H7 (cell line): ENCODE measurements around the gene ID2. TPM values are rescaled to one million over a fixed set of nuclear protein-coding genes. Genes with fewer than 3 reads are reported as not detected.
A peak's percentile ranks its signal among the peaks of the same experiment; 100 is the strongest.

Source experiments
- DNase-seq: peaks from one replicate; pipeline ENCODE4 v3.0.0; 2012
- H3K27me3 ChIP-seq: 2 replicates; pipeline ENCODE4 v1.6.0; 2011; ENCODE audit warnings: mild to moderate bottlenecking, low read length; ENCODE audit not compliant: control insufficient read depth, insufficient read depth
- H3K36me3 ChIP-seq: replicated peaks from 2 replicates; pipeline ENCODE4 v1.5.1; 2011; ENCODE audit warnings: low read length; ENCODE audit not compliant: control insufficient read depth, insufficient read depth
- H3K4me3 ChIP-seq: 2 replicates; pipeline ENCODE4 v1.5.1; 2011; ENCODE audit warnings: low read depth, mild to moderate bottlenecking, control low read depth, low read length, moderate library complexity; ENCODE audit not compliant: insufficient read depth
- total RNA-seq: library from RNA; depleted of rRNA; stranded (reverse); fragments of >200 nt; shearing (Covaris generic); gene quantifications from 2 replicates; pipeline ENCODE4 v1.2.3, GENCODE V29; 2014

ID2 gene
- total RNA-seq, 1 experiment from 2014 or later = 38.7 TPM

DNA sequence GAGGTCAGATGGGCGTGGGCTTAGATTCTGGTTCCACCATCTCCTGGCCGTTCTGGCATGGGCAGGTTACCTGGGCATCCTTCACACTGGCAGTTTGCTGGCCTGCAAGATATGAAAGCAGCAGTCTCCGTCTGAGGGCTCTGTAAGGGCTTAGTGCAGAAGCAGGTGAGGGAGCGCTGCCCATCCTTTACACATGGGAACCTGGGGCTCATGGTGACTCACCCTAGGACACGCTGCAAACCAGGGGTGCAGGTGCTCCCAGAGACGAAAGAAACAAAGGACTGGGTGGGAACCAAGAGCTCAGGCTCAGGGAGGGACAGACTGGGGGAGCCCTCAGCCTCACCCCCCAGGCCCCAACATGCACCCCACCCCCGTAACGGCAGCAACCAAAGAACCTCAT, 10.7 kb upstream of the ID2 start:
- Histone ChIP-seq H3K36me3 (no peaks in the 10 kb centered on the region), H3K27me3 (peaks cover 12% of the 10 kb centered on the region; the same call in 1 of the 2 replicates), H3K4me3 (no peak overlapping the region)
- DNase-seq = no peak

GRCh38 chr2:8671802-8672201, 10.1 kb upstream of the ID2 start:
- Histone ChIP-seq H3K27me3 (peaks cover 18% of the 10 kb centered on the region; the same call in 1 of the 2 replicates), H3K4me3 (no peak overlapping the region), H3K36me3 (no peaks in the 10 kb centered on the region)
- DNase-seq = no peak

DNA sequence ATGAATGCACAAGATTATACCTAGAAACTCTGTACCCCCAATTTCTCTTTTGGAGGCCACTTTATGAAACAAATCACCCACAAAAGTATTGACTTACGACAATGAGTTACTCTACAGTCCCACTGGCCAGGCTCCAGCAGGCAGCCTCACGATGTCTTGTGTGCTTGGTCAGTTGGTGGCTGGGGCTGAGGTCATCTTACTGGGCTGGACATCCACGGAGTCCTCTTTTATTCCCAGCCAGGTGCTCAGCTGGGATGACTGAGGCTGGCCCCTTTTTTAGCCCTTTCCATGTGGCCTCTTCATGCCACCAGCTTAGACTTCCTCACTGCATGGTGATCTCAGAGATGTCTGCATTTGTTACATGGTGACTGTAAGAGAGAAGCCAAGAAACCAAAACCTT, 8.9 kb upstream of the ID2 start:
- no peaks in the 10 kb centered on the region for H3K36me3 ChIP-seq
- peaks cover 26% of the 10 kb centered on the region; the same call in 1 of the 2 replicates for H3K27me3 ChIP-seq
- DNase-seq = no peak
- H3K4me3 ChIP-seq = no peak overlapping the region

GRCh38 chr2:8673381-8673780, 8.5 kb upstream of the ID2 start:
- no peak for DNase-seq
- Histone ChIP-seq H3K27me3 (peaks cover 26% of the 10 kb centered on the region; the same call in 1 of the 2 replicates), H3K4me3 (no peak overlapping the region), H3K36me3 (no peaks in the 10 kb centered on the region)

DNA sequence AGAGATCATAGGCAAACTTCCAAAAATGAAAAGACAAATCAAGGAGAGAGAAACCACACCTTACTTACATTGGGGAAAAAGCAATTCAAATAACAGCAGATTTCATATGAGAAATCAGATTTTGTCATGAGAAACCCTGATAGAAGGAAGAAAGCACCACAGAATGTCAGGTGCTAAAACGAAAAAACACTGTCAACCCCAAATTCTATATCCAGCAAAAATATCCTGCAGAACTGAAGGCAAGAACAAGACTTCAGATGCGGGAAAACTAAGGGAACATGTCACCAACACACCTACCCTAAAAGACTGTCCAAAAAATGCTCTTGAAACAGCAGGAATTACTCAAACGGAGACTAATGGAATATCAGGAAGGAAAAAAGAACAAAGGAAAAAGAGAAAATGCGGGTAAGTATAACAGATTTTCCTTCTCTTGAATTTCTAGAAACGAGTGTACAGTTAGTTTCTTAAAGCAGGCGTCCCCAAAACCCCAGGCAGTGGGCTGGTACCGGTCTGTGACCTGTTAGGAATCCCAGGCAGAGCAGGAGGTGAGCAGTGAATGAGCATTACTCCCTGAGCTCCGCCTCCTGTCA, 7.3 kb upstream of the ID2 start:
- no peak overlapping the region for H3K4me3 ChIP-seq

GRCh38 chr2:8675543-8675942, 6.3 kb upstream of the ID2 start:
- H3K36me3 ChIP-seq = no peaks in the 10 kb centered on the region
- H3K4me3 ChIP-seq = no peak overlapping the region
- peaks cover 38% of the 10 kb centered on the region; the same call in 1 of the 2 replicates for H3K27me3 ChIP-seq
- DNase-seq = no peak

More for the DNA sequence above, 7.3 kb upstream of the ID2 start:
- Histone ChIP-seq H3K36me3 (no peaks in the 10 kb centered on the region), H3K27me3 (peaks cover 30% of the 10 kb centered on the region; the same call in 1 of the 2 replicates)
- no peak for DNase-seq

- H3K4me3 ChIP-seq = peak overlapping the region; percentile 27; the same call in 1 of the 2 replicates
- H3K27me3 ChIP-seq = peaks cover 38% of the 10 kb centered on the region; the same call in 1 of the 2 replicates
- DNase-seq = peak; percentile 57
- H3K36me3 ChIP-seq = no peaks in the 10 kb centered on the region
These were observed 5.5 kb upstream of the ID2 start for GRCh38 chr2:8676191-8676920.

- Histone ChIP-seq H3K27me3 (peaks cover 38% of the 10 kb centered on the region; the same call in 1 of the 2 replicates), H3K36me3 (no peaks in the 10 kb centered on the region), H3K4me3 (peak overlapping the region; percentile 41)
- DNase-seq = peak; percentile 67
These were observed 4.8 kb upstream of the ID2 start for GRCh38 chr2:8676921-8677645.

DNA sequence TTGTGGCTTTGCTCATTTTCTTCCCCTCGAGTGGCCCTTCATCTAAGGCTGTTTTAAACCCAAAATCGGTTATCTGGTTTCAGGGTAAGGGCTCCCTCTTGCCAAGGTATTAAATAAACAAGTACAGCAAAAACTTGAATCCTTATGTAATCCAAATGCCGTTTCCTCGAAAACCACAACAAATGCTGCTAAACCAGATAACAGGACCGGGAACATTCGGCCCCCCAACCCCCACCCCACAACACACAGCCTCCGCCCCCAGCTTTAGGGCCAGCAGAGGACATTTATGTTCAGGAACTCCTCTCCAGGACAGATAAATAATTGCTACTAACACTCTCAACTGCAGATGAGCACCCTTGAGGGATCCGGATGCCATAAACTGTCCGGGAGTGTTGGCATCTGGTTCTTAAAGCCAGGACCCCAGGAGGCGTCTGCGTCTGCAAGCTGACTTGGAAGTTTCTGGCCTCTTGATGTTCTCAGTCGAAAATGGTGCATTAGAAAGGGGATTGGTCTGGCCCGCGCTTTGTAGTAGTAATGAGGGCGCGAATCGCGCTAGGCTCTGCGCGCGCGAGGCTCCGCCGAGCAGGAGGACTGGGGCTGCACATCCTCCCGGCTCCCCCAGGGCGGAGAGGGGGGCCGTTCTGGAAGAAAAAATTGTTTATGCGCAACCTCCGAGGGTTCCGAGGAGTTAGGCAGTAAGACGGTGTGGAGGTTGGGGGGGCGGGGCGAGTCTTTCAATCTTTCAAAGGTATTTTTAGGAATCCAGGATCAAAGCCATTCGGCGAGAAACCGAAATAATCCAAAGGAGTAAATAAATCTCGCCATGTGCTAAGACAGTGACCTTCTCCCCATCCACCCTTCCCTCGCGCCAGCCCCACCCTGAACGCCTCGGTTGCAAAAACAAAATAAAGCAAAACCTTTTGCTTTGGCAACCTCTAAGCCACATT, 3.9 kb upstream of the ID2 start:
- DNase-seq = peak; percentile 82
- Histone ChIP-seq H3K4me3 (peak overlapping the region; percentile 41), H3K36me3 (no peaks in the 10 kb centered on the region), H3K27me3 (peaks cover 46% of the 10 kb centered on the region)

GRCh38 chr2:8678731-8679566, 2.9 kb upstream of the ID2 start:
- Histone ChIP-seq H3K27me3 (peaks cover 56% of the 10 kb centered on the region), H3K4me3 (peak overlapping the region; percentile 46), H3K36me3 (no peaks in the 10 kb centered on the region)
- peak; percentile 97 for DNase-seq

DNA sequence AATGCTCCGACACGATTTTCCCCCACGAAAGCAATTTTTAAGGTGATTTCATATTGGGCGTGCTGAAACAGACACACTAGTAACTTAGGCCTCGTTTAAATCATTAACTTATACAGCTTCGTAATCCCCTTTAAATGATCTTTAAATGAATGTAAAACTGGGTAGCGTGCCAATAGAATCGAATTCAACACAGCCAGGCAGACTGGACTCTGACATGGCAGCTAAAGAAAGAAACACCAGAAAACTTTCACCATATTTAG, 2.4 kb upstream of the ID2 start:
- peak overlapping the region; percentile 46 for H3K4me3 ChIP-seq
- H3K27me3 ChIP-seq = peaks cover 60% of the 10 kb centered on the region
- no peaks in the 10 kb centered on the region for H3K36me3 ChIP-seq
- no peak for DNase-seq

- peaks cover 65% of the 10 kb centered on the region for H3K27me3 ChIP-seq
- no peaks in the 10 kb centered on the region for H3K36me3 ChIP-seq
- H3K4me3 ChIP-seq = no peak overlapping the region
- DNase-seq = peak; percentile 18
These were observed 1.8 kb upstream of the ID2 start for GRCh38 chr2:8679827-8680731.
